ENCODE results near the gene ALDH16A1. TPM values are rescaled to one million over a fixed set of nuclear protein-coding genes. Genes with fewer than 3 reads are reported as not detected.

Gene ALDH16A1
- total RNA-seq, 1 experiment from 2014 or later, result 40.9 TPM

- no peak for DNase-seq
- Histone ChIP-seq H3K4me1 (replicated peaks; ENCODE audit: insufficient read depth) (0 out of 2 replicates have a peak, but pooled peaks cover under 1% of the 10 kb centered on the region), H3K79me2 (ENCODE audit: low read depth) (no peaks in the 10 kb centered on the region), H3K36me3 (ENCODE audit: low read depth) (no peaks in the 10 kb centered on the region), H3K27ac (no peak overlapping the region), H2AFZ (no peak overlapping the region), H3K4me2 (no peak overlapping the region), H4K20me1 (ENCODE audit: insufficient read depth) (no peaks in the 10 kb centered on the region), H3K9me2 (ENCODE audit: insufficient read depth) (no peaks in the 10 kb centered on the region), H3K4me3 (no peak overlapping the region), H3K27me3 (ENCODE audit: insufficient read depth, low read depth) (peaks cover 43% of the 10 kb centered on the region), H3K9me3 (ENCODE audit: insufficient read depth, low read depth) (no peaks in the 10 kb centered on the region), H3F3A (ENCODE audit: insufficient read depth, low read depth) (peaks cover 20% of the 10 kb centered on the region)
- intact Hi-C loops (cut with micrococcal nuclease; ENCODE audit: unreplicated experiment), result no loop called here
- no TSS peak for BruUV-seq (replicated peaks)
- POLR2A ChIA-PET (ENCODE audit: unreplicated experiment), result no interaction called here
- CTCF ChIA-PET, result no interaction called here
- TF ChIP-seq EZH2 (IDR thresholded peaks at IDR 0.05; ENCODE audit: low read depth) (no peak), CTCF (conservative IDR thresholded peaks at IDR 0.05) (no peak)
Observed at GRCh38 chr19:49437231-49437630, 15.8 kb upstream of the ALDH16A1 start.

- Histone ChIP-seq H3K4me3 (no peak overlapping the region), H3K4me1 (replicated peaks; ENCODE audit: insufficient read depth) (0 out of 2 replicates have a peak, but pooled peaks cover 3% of the 10 kb centered on the region), H3K27me3 (ENCODE audit: insufficient read depth, low read depth) (peaks cover 43% of the 10 kb centered on the region), H4K20me1 (ENCODE audit: insufficient read depth) (no peaks in the 10 kb centered on the region), H3K79me2 (ENCODE audit: low read depth) (no peaks in the 10 kb centered on the region), H3K9me2 (ENCODE audit: insufficient read depth) (no peaks in the 10 kb centered on the region), H3K9me3 (ENCODE audit: insufficient read depth, low read depth) (no peaks in the 10 kb centered on the region), H3K36me3 (ENCODE audit: low read depth) (no peaks in the 10 kb centered on the region), H3F3A (ENCODE audit: insufficient read depth, low read depth) (peaks cover 26% of the 10 kb centered on the region), H3K4me2 (no peak overlapping the region), H3K27ac (no peak overlapping the region), H2AFZ (no peak overlapping the region)
- no peak for DNase-seq
- intact Hi-C loops (cut with micrococcal nuclease; ENCODE audit: unreplicated experiment), result no loop called here
- no TSS peak for BruUV-seq (replicated peaks)
- ChIA-PET CTCF (no interaction called here), POLR2A (ENCODE audit: unreplicated experiment) (no interaction called here)
- TF ChIP-seq CTCF (conservative IDR thresholded peaks at IDR 0.05) (no peak), EZH2 (IDR thresholded peaks at IDR 0.05; ENCODE audit: low read depth) (no peak)
Observed at GRCh38 chr19:49438261-49438660, 14.8 kb upstream of the ALDH16A1 start.

- no peak overlapping the region for H3K4me2 ChIP-seq
- H3K9me2 ChIP-seq (ENCODE audit: insufficient read depth), result no peaks in the 10 kb centered on the region
- DNase-seq, result no peak
- intact Hi-C loops (cut with micrococcal nuclease; ENCODE audit: unreplicated experiment), result loop anchor here (10.0 kb wide), 1 partner anchor 175 kb away; no protein-coding TSS in a partner anchor
- peaks cover 25% of the 10 kb centered on the region for H3F3A ChIP-seq (ENCODE audit: insufficient read depth, low read depth)
- POLR2A ChIA-PET (ENCODE audit: unreplicated experiment), result no interaction called here
- no peak for TF ChIP-seq CTCF (conservative IDR thresholded peaks at IDR 0.05)
- TF ChIP-seq EZH2 (IDR thresholded peaks at IDR 0.05; ENCODE audit: low read depth), result no peak
- H3K9me3 ChIP-seq (ENCODE audit: insufficient read depth, low read depth), result no peaks in the 10 kb centered on the region
- H3K79me2 ChIP-seq (ENCODE audit: low read depth), result no peaks in the 10 kb centered on the region
- H3K27ac ChIP-seq, result no peak overlapping the region
- no peaks in the 10 kb centered on the region for H3K36me3 ChIP-seq (ENCODE audit: low read depth)
- CTCF ChIA-PET, result no interaction called here
- no peak overlapping the region for H2AFZ ChIP-seq
- H4K20me1 ChIP-seq (ENCODE audit: insufficient read depth), result no peaks in the 10 kb centered on the region
- no TSS peak for BruUV-seq (replicated peaks)
- peaks cover 43% of the 10 kb centered on the region for H3K27me3 ChIP-seq (ENCODE audit: insufficient read depth, low read depth)
- H3K4me3 ChIP-seq, result no peak overlapping the region
- H3K4me1 ChIP-seq (replicated peaks; ENCODE audit: insufficient read depth), result peaks cover 9% of the 10 kb centered on the region; the same call in 1 of the 2 replicates
Observed at GRCh38 chr19:49439836-49440235, 13.2 kb upstream of the ALDH16A1 start.
